HL-60 (cell line): ENCODE measurements around the gene NFIB.

Source experiments
- DNase-seq, 2 experiments: peaks; one replicate each; pipeline ENCODE4 v3.0.0-alpha.2; 2010 to 2020; ENCODE audit warnings: low read depth in 1 of 2, low spot score in 1 of 2
- H3K27ac ChIP-seq: fragments of 250-450 bp; sonication (Bioruptor Pico); replicated peaks from 2 replicates; pipeline ENCODE4 v1.5.1; 2020; ENCODE audit warnings: mild to moderate bottlenecking, moderate library complexity
- H3K27me3 ChIP-seq: fragments of 250-450 bp; sonication (Bioruptor Pico); 2 replicates; pipeline ENCODE4 v1.5.1; 2021; ENCODE audit warnings: mild to moderate bottlenecking, moderate library complexity; ENCODE audit not compliant: insufficient read depth, poor library complexity, severe bottlenecking
- H3K4me3 ChIP-seq: replicated peaks from 2 replicates; pipeline ENCODE4 v1.5.1; 2011; ENCODE audit warnings: mild to moderate bottlenecking, control low read depth, low read length; ENCODE audit not compliant: insufficient read depth
- CTCF ChIP-seq: IDR thresholded peaks from one replicate; pipeline ENCODE4 v1.5.1; 2011; ENCODE audit warnings: low read length, control low read depth, inconsistent platforms; ENCODE audit not compliant: insufficient read depth
- GABPA ChIP-seq: IDR thresholded peaks from 2 replicates; pipeline ENCODE4 v1.6.1; 2012; ENCODE audit warnings: low read depth
- POLR2AphosphoS5 ChIP-seq: IDR thresholded peaks from 2 replicates; pipeline ENCODE4 v1.6.1; 2012; ENCODE audit warnings: low read depth
- SPI1 ChIP-seq: IDR thresholded peaks from 2 replicates; pipeline ENCODE4 v1.6.1; 2012; ENCODE audit warnings: low read depth, mild to moderate bottlenecking, borderline replicate concordance
- TF ChIP-seq, protein P1 (sequence below): IDR thresholded peaks from 2 replicates; pipeline ENCODE4 v1.6.1; 2012; ENCODE audit warnings: low read depth; ENCODE audit not compliant: insufficient replicate concordance

Gene NFIB

GRCh38 chr9:14304259-14304658, 9.7 kb downstream of the NFIB start:
- H3K4me3 ChIP-seq, result no peak overlapping the region
- TF ChIP-seq, protein P1, sequence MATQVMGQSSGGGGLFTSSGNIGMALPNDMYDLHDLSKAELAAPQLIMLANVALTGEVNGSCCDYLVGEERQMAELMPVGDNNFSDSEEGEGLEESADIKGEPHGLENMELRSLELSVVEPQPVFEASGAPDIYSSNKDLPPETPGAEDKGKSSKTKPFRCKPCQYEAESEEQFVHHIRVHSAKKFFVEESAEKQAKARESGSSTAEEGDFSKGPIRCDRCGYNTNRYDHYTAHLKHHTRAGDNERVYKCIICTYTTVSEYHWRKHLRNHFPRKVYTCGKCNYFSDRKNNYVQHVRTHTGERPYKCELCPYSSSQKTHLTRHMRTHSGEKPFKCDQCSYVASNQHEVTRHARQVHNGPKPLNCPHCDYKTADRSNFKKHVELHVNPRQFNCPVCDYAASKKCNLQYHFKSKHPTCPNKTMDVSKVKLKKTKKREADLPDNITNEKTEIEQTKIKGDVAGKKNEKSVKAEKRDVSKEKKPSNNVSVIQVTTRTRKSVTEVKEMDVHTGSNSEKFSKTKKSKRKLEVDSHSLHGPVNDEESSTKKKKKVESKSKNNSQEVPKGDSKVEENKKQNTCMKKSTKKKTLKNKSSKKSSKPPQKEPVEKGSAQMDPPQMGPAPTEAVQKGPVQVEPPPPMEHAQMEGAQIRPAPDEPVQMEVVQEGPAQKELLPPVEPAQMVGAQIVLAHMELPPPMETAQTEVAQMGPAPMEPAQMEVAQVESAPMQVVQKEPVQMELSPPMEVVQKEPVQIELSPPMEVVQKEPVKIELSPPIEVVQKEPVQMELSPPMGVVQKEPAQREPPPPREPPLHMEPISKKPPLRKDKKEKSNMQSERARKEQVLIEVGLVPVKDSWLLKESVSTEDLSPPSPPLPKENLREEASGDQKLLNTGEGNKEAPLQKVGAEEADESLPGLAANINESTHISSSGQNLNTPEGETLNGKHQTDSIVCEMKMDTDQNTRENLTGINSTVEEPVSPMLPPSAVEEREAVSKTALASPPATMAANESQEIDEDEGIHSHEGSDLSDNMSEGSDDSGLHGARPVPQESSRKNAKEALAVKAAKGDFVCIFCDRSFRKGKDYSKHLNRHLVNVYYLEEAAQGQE, result no peak
- TF ChIP-seq POLR2AphosphoS5, result no peak
- no peak for TF ChIP-seq GABPA
- TF ChIP-seq SPI1, result no peak
- TF ChIP-seq CTCF, result no peak
- H3K27ac ChIP-seq, result no peak overlapping the region
- H3K27me3 ChIP-seq, result no peaks in the 10 kb centered on the region
- no peak for DNase-seq

- TF ChIP-seq GABPA, result no peak
- H3K27ac ChIP-seq, result no peak overlapping the region
- no peak for DNase-seq
- H3K4me3 ChIP-seq, result no peak overlapping the region
- H3K27me3 ChIP-seq, result no peaks in the 10 kb centered on the region
Measured at GRCh38 chr9:14303521-14303920, 10.4 kb downstream of the NFIB start.

GRCh38 chr9:14303100-14303499, 10.8 kb downstream of the NFIB start:
- Histone ChIP-seq H3K27ac (no peak overlapping the region), H3K27me3 (no peaks in the 10 kb centered on the region), H3K4me3 (no peak overlapping the region)
- no peak for DNase-seq
- TF ChIP-seq CTCF (no peak), GABPA (no peak), POLR2AphosphoS5 (no peak), SPI1 (no peak)
- TF ChIP-seq, protein P1, result no peak

GRCh38 chr9:14302405-14302804, 11.5 kb downstream of the NFIB start:
- DNase-seq, result no peak
- TF ChIP-seq POLR2AphosphoS5 (no peak), CTCF (no peak), SPI1 (no peak)
- TF ChIP-seq, protein P1, result no peak
- no peak overlapping the region for H3K4me3 ChIP-seq
- H3K27me3 ChIP-seq, result no peaks in the 10 kb centered on the region
- no peak overlapping the region for H3K27ac ChIP-seq
